Transverse colon (tissue), 4 donors: ENCODE measurements around the gene SCAPER.

Experiments used
- CTCF ChIP-seq, 5 experiments: fragments of 200-600 bp in 3 of 5; fragments of 450-650 bp in 2 of 5; sonication (generic) in 3 of 5; IDR thresholded peaks; 1 replicate in 2 of 5; 2 replicates in 3 of 5; pipeline ENCODE4 v1.5.1; 2016 to 2017; ENCODE audit warnings: antibody characterized with exemption in 5 of 5, inconsistent platforms in 3 of 5, mild to moderate bottlenecking in 2 of 5, moderate library complexity in 1 of 5
- POLR2A ChIP-seq: fragments of 450-650 bp; IDR thresholded peaks from one replicate; pipeline ENCODE4 v1.6.1; 2016; ENCODE audit warnings: antibody characterized with exemption, mild to moderate bottlenecking, moderate library complexity
- POLR2AphosphoS5 ChIP-seq, 3 donors: sonication (generic); formaldehyde crosslinking; IDR thresholded peaks; one replicate each; pipeline ENCODE4 v1.6.1; 2016; ENCODE audit warnings: antibody characterized with exemption in 3 of 3

- TF ChIP-seq POLR2A (no peak), CTCF (IDR thresholded peaks at IDR 0.05) (no peak), POLR2AphosphoS5 (IDR thresholded peaks at IDR 0.05) (no peak)
These were observed 24.0 kb upstream of the SCAPER start for GRCh38 chr15:76929011-76929760.
